Measurements from ENCODE around the gene CDK4. TPM values are rescaled to one million over a fixed set of nuclear protein-coding genes. Genes with fewer than 3 reads are reported as not detected.

Gene CDK4
- total and polyA plus RNA-seq, 2 of the 4 experiments (the other 2 are of a cell fraction): 261 to 297 TPM

DNA sequence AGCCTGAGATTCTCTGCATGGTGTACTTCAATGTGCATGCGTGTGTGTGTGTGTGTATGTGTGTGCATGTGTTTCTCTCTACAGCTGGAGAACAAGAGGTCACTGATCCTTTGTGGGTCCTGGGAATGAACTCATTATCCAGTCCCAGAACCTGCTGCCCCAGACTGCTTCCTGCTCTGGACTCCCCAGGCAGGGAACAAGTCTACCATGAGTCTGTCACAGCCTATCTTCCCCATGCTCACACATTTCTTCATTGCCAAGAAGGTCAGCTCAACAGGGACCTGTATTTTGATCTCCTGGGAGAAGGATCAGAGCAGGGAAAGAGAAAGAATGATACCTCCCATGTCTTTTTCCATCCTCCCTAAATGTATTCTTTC is 10.7 kb downstream of the CDK4 start:
- POLR2A ChIA-PET (ENCODE audit: unreplicated experiment): no interaction called here
- ATAC-seq (ENCODE audit: low read depth): no peak
- H2BK120ac ChIP-seq (ENCODE audit: low read depth, low read length): no peak overlapping the region

More for the DNA sequence above, 10.7 kb downstream of the CDK4 start:
- no peak overlapping the region for H3K27ac ChIP-seq (ENCODE audit: insufficient read depth, low read length)
- no peak overlapping the region for H4K5ac ChIP-seq (ENCODE audit: low read depth, low read length)
- CTCF ChIA-PET: no interaction called here
- H3K9me1 ChIP-seq (ENCODE audit: insufficient read depth, low read length): peaks cover 6% of the 10 kb centered on the region
- no peak overlapping the region for H3K4ac ChIP-seq (ENCODE audit: low read depth, low read length)
- no peak overlapping the region for H3K14ac ChIP-seq (replicated peaks; ENCODE audit: low read depth, low read length)
- H2BK20ac ChIP-seq (ENCODE audit: low read depth, low read length): no peak overlapping the region
- dilution Hi-C loops (cut with HindIII; ENCODE audit: low sequenced_read_pairs, unreplicated experiment): no loop called here
- peaks cover 6% of the 10 kb centered on the region for H3K4me1 ChIP-seq (ENCODE audit: control insufficient read depth, insufficient read depth, low read length)
- no peak for TF ChIP-seq RAD21 (IDR thresholded peaks at IDR 0.05; ENCODE audit: low read length)
- H3K4me3 ChIP-seq (ENCODE audit: insufficient read depth, low read depth, low read length): no peak overlapping the region
- H3K18ac ChIP-seq (ENCODE audit: low read depth, low read length): no peak overlapping the region
- no peak overlapping the region for H2AFZ ChIP-seq (replicated peaks; ENCODE audit: low read length, poor library complexity)
- intact Hi-C loops (cut with micrococcal nuclease): no loop called here
- no peak overlapping the region for H3K9ac ChIP-seq (ENCODE audit: low read depth, low read length)
- H3K36me3 ChIP-seq (ENCODE audit: control insufficient read depth, insufficient read depth, low read length): peaks cover 1% of the 10 kb centered on the region; the same call in 1 of the 2 replicates
- peaks cover 10 to 19% of the 10 kb centered on the region in 2 experiments; a peak in 3 of 4 replicates for H3K79me1 ChIP-seq (ENCODE audit: low read depth in 1 of 2, low read length in 2 of 2)
- H2AK5ac ChIP-seq (ENCODE audit: low read depth, low read length): no peak overlapping the region
- no peak overlapping the region for H2AK9ac ChIP-seq (replicated peaks; ENCODE audit: low read depth, low read length, poor library complexity)
- H3K9me3 ChIP-seq (ENCODE audit: control insufficient read depth, insufficient read depth, low read length): peaks cover 2% of the 10 kb centered on the region; the same call in 1 of the 2 replicates
- no TSS peak for BruUV-seq (replicated peaks)
- H4K8ac ChIP-seq (ENCODE audit: low read depth in 2 of 2, low read length in 2 of 2): no peak overlapping the region
- no peak for DNase-seq
- H2BK15ac ChIP-seq (ENCODE audit: low read depth, low read length): no peak overlapping the region
- no peak overlapping the region for H3K4me2 ChIP-seq (ENCODE audit: low read depth, low read length)
- H2BK5ac ChIP-seq (ENCODE audit: low read depth, low read length, poor library complexity, severe bottlenecking): no peak overlapping the region
- H3K27me3 ChIP-seq (ENCODE audit: control insufficient read depth, insufficient read depth, low read length): peaks cover 55% of the 10 kb centered on the region
- H3K23ac ChIP-seq (ENCODE audit: low read depth, low read length): no peak overlapping the region
- 0 out of 2 replicates have a peak, but pooled peaks cover 3% of the 10 kb centered on the region for H4K20me1 ChIP-seq (ENCODE audit: insufficient read depth, low read length)
- no peak overlapping the region for H3K56ac ChIP-seq (ENCODE audit: extremely low read depth, insufficient read depth, low read length)
- no CpG with 5 or more reads among the region's 1 CpG for WGBS, 2 experiments (ENCODE audit: extremely low coverage in 2 of 2, insufficient read length in 1 of 2)
- in situ Hi-C loops (cut with MboI; ENCODE audit: low sequenced_read_pairs): no loop called here
- no peak overlapping the region for H4K91ac ChIP-seq (ENCODE audit: insufficient read depth, low read depth, low read length)

Measured in IMR-90 (cell line).